ENCODE data around the gene PSMB7. TPM values are rescaled to one million over a fixed set of nuclear protein-coding genes. Genes with fewer than 3 reads are reported as not detected.

PSMB7 gene
- total RNA-seq, 1 experiment from 2014 or later, result 187 TPM

DNA sequence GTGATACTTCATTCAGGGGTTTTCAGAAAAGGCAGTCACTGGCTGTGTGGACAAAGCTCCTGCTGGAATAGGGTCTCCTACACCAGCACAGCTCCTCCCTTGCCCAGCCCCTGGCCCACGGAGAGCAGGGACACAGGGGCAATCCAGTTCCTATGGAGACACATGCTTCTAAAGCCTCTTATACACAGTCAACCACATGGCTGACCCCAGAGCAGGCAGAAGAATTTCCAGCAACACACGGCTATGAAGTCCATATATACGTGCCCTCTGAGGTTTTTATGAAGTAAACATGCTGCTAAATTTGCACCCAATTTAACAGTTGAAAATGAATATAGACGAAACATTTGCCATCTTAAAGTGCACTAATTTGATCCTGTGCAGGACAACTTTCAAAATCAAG lies 19.4 kb downstream of the PSMB7 start:
- no peak overlapping the region for H3K27ac Mint-ChIP-seq
- peaks cover 46% of the 10 kb centered on the region for H3K4me1 Mint-ChIP-seq
- H3K27me3 Mint-ChIP-seq (ENCODE audit: low read depth), result no peaks in the 10 kb centered on the region
- DNase-seq (ENCODE audit: low spot score) (no peak), ATAC-seq (no peak)
- H3K4me3 Mint-ChIP-seq, result no peak overlapping the region
- ChIA-PET CTCF (interaction anchor here (1.1 to 1.9 kb wide), 2 partner anchors 14 to 262 kb away, joined by 4 to 5 read pairs; no protein-coding TSS in a partner anchor), POLR2A (no interaction called here)
- H3K9me3 Mint-ChIP-seq, result no peaks in the 10 kb centered on the region
- TF ChIP-seq ZNF671 (CRISPR knock-in tag; IDR thresholded peaks at IDR 0.05), result no peak
- TF ChIP-seq NR3C1 (CRISPR knock-in tag; conservative IDR thresholded peaks at IDR 0.05; ENCODE audit: low read depth), result no peak
- no peak for TF ChIP-seq KAT7 (CRISPR knock-in tag; IDR thresholded peaks at IDR 0.05; ENCODE audit: borderline replicate concordance)
- TF ChIP-seq, protein P1, sequence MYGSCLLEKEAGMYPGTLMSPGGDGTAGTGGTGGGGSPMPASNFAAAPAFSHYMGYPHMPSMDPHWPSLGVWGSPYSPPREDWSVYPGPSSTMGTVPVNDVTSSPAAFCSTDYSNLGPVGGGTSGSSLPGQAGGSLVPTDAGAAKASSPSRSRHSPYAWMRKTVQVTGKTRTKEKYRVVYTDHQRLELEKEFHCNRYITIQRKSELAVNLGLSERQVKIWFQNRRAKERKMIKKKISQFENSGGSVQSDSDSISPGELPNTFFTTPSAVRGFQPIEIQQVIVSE (CRISPR knock-in tag; IDR thresholded peaks at IDR 0.05; ENCODE audit: borderline replicate concordance), result no peak
- TF ChIP-seq RELA (CRISPR knock-in tag; IDR thresholded peaks at IDR 0.05; ENCODE audit: borderline replicate concordance), result no peak
- TF ChIP-seq JUN (CRISPR knock-in tag; IDR thresholded peaks at IDR 0.05), result no peak
- TF ChIP-seq CREB1 (CRISPR knock-in tag; IDR thresholded peaks at IDR 0.05), result no peak
- TF ChIP-seq, protein P2, sequence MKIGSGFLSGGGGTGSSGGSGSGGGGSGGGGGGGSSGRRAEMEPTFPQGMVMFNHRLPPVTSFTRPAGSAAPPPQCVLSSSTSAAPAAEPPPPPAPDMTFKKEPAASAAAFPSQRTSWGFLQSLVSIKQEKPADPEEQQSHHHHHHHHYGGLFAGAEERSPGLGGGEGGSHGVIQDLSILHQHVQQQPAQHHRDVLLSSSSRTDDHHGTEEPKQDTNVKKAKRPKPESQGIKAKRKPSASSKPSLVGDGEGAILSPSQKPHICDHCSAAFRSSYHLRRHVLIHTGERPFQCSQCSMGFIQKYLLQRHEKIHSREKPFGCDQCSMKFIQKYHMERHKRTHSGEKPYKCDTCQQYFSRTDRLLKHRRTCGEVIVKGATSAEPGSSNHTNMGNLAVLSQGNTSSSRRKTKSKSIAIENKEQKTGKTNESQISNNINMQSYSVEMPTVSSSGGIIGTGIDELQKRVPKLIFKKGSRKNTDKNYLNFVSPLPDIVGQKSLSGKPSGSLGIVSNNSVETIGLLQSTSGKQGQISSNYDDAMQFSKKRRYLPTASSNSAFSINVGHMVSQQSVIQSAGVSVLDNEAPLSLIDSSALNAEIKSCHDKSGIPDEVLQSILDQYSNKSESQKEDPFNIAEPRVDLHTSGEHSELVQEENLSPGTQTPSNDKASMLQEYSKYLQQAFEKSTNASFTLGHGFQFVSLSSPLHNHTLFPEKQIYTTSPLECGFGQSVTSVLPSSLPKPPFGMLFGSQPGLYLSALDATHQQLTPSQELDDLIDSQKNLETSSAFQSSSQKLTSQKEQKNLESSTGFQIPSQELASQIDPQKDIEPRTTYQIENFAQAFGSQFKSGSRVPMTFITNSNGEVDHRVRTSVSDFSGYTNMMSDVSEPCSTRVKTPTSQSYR (CRISPR knock-in tag; IDR thresholded peaks at IDR 0.05), result no peak
- TF ChIP-seq, protein P3, sequence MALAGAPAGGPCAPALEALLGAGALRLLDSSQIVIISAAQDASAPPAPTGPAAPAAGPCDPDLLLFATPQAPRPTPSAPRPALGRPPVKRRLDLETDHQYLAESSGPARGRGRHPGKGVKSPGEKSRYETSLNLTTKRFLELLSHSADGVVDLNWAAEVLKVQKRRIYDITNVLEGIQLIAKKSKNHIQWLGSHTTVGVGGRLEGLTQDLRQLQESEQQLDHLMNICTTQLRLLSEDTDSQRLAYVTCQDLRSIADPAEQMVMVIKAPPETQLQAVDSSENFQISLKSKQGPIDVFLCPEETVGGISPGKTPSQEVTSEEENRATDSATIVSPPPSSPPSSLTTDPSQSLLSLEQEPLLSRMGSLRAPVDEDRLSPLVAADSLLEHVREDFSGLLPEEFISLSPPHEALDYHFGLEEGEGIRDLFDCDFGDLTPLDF (CRISPR knock-in tag; IDR thresholded peaks at IDR 0.05), result no peak
- TF ChIP-seq, protein P4, sequence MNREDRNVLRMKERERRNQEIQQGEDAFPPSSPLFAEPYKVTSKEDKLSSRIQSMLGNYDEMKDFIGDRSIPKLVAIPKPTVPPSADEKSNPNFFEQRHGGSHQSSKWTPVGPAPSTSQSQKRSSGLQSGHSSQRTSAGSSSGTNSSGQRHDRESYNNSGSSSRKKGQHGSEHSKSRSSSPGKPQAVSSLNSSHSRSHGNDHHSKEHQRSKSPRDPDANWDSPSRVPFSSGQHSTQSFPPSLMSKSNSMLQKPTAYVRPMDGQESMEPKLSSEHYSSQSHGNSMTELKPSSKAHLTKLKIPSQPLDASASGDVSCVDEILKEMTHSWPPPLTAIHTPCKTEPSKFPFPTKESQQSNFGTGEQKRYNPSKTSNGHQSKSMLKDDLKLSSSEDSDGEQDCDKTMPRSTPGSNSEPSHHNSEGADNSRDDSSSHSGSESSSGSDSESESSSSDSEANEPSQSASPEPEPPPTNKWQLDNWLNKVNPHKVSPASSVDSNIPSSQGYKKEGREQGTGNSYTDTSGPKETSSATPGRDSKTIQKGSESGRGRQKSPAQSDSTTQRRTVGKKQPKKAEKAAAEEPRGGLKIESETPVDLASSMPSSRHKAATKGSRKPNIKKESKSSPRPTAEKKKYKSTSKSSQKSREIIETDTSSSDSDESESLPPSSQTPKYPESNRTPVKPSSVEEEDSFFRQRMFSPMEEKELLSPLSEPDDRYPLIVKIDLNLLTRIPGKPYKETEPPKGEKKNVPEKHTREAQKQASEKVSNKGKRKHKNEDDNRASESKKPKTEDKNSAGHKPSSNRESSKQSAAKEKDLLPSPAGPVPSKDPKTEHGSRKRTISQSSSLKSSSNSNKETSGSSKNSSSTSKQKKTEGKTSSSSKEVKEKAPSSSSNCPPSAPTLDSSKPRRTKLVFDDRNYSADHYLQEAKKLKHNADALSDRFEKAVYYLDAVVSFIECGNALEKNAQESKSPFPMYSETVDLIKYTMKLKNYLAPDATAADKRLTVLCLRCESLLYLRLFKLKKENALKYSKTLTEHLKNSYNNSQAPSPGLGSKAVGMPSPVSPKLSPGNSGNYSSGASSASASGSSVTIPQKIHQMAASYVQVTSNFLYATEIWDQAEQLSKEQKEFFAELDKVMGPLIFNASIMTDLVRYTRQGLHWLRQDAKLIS (CRISPR knock-in tag; IDR thresholded peaks at IDR 0.05; ENCODE audit: borderline replicate concordance), result no peak
- TF ChIP-seq, protein P5, sequence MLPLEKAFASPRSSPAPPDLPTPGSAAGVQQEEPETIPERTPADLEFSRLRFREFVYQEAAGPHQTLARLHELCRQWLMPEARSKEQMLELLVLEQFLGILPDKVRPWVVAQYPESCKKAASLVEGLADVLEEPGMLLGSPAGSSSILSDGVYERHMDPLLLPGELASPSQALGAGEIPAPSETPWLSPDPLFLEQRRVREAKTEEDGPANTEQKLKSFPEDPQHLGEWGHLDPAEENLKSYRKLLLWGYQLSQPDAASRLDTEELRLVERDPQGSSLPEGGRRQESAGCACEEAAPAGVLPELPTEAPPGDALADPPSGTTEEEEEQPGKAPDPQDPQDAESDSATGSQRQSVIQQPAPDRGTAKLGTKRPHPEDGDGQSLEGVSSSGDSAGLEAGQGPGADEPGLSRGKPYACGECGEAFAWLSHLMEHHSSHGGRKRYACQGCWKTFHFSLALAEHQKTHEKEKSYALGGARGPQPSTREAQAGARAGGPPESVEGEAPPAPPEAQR (CRISPR knock-in tag; IDR thresholded peaks at IDR 0.05), result no peak
- no peak for TF ChIP-seq JAZF1 (CRISPR knock-in tag; IDR thresholded peaks at IDR 0.05)
- peaks cover 6% of the 10 kb centered on the region for H3K36me3 Mint-ChIP-seq

DNA sequence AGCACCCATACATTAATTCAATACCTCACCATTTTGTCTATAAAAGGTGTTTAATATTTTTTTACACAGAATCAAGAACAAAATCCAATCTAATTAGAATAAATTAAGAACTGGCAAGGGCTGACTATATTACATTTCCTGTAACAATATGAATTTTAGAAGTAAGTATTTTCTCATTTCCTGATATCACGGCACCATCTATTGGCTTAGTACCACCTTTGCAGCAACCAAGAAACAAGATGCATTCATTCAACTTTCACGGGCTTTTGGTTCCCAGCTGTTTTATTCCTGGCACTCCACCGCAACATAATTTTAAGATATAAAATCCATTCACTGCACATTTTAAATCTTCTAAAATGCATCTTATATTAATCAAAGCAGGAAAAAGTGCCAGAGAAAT lies 20.6 kb downstream of the PSMB7 start:
- no peaks in the 10 kb centered on the region for H3K9me3 Mint-ChIP-seq
- ChIA-PET POLR2A (no interaction called here), CTCF (interaction anchor here (0.6 to 2.0 kb wide), 5 partner anchors 16 to 74 kb away, joined by 3 to 12 read pairs (median 4); no protein-coding TSS in a partner anchor)
- H3K27ac Mint-ChIP-seq, result no peak overlapping the region
- ATAC-seq (no peak), DNase-seq (ENCODE audit: low spot score) (no peak)
- H3K4me3 Mint-ChIP-seq, result no peak overlapping the region
- H3K27me3 Mint-ChIP-seq (ENCODE audit: low read depth), result no peaks in the 10 kb centered on the region
- H3K4me1 Mint-ChIP-seq, result peaks cover 39% of the 10 kb centered on the region
- peaks cover 3% of the 10 kb centered on the region for H3K36me3 Mint-ChIP-seq
- TF ChIP-seq ZNF138 (CRISPR knock-in tag; conservative IDR thresholded peaks at IDR 0.05), result no peak
- TF ChIP-seq, protein P6, sequence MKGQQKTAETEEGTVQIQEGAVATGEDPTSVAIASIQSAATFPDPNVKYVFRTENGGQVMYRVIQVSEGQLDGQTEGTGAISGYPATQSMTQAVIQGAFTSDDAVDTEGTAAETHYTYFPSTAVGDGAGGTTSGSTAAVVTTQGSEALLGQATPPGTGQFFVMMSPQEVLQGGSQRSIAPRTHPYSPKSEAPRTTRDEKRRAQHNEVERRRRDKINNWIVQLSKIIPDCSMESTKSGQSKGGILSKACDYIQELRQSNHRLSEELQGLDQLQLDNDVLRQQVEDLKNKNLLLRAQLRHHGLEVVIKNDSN (CRISPR knock-in tag; IDR thresholded peaks at IDR 0.05), result no peak
- TF ChIP-seq ESRRA (CRISPR knock-in tag; IDR thresholded peaks at IDR 0.05; ENCODE audit: borderline replicate concordance), result no peak
- TF ChIP-seq ZNF671 (CRISPR knock-in tag; IDR thresholded peaks at IDR 0.05), result no peak
- no peak for TF ChIP-seq GABPB1 (CRISPR knock-in tag; IDR thresholded peaks at IDR 0.05)
- TF ChIP-seq, protein P7, sequence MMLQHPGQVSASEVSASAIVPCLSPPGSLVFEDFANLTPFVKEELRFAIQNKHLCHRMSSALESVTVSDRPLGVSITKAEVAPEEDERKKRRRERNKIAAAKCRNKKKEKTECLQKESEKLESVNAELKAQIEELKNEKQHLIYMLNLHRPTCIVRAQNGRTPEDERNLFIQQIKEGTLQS (CRISPR knock-in tag; conservative IDR thresholded peaks at IDR 0.05), result no peak
- no peak for TF ChIP-seq SOX15 (CRISPR knock-in tag; IDR thresholded peaks at IDR 0.05)
- TF ChIP-seq, protein P3 (CRISPR knock-in tag; IDR thresholded peaks at IDR 0.05), result no peak

Data from WTC11 (cell line).